Sigmoid colon (tissue), 7 donors: ENCODE results near the gene WDR1. TPM values are rescaled to one million over a fixed set of nuclear protein-coding genes. Genes with fewer than 3 reads are reported as not detected.

Experiments
- DNase-seq: peaks from one replicate; pipeline ENCODE4 v3.0.0-alpha.2; 2019
- H3K27ac ChIP-seq, 4 donors: fragments of 200-600 bp; sonication (generic); one replicate each; pipeline ENCODE4 v1.5.1; 2016 to 2019; ENCODE audit warnings: mild to moderate bottlenecking in 1 of 4
- H3K27me3 ChIP-seq, 3 donors: fragments of 200-600 bp; sonication (generic); one replicate each; pipeline ENCODE4 v1.5.1; 2019; ENCODE audit warnings: mild to moderate bottlenecking in 1 of 3
- H3K36me3 ChIP-seq, 4 donors: fragments of 200-600 bp; sonication (generic); one replicate each; pipeline ENCODE4 v1.5.1; 2016 to 2019
- H3K4me1 ChIP-seq, 4 donors: fragments of 200-600 bp; sonication (generic); one replicate each; pipeline ENCODE4 v1.5.1; 2017 to 2019
- H3K4me3 ChIP-seq, 4 donors: fragments of 200-600 bp; sonication (generic); one replicate each; pipeline ENCODE4 v1.5.1; 2017 to 2019; ENCODE audit warnings: mild to moderate bottlenecking in 2 of 4, moderate library complexity in 1 of 4
- H3K9me3 ChIP-seq, 4 donors: fragments of 200-600 bp in 3 of 4; sonication (generic) in 3 of 4; one replicate each; pipeline versions ENCODE4 v1.5.1 to v1.6.1; 2013 to 2019
- EP300 ChIP-seq, 4 donors: sonication (generic); formaldehyde crosslinking; IDR thresholded peaks; one replicate each; pipeline ENCODE4 v1.6.1; 2017; ENCODE audit warnings: antibody characterized with exemption in 4 of 4
- POLR2A ChIP-seq, 2 donors: fragments of 450-650 bp; IDR thresholded peaks; one replicate each; pipeline ENCODE4 v1.6.1; 2016; ENCODE audit warnings: antibody characterized with exemption in 2 of 2, mild to moderate bottlenecking in 2 of 2, moderate library complexity in 2 of 2
- POLR2AphosphoS5 ChIP-seq, 4 donors: sonication (generic); formaldehyde crosslinking; IDR thresholded peaks; one replicate each; pipeline ENCODE4 v1.6.1; 2017; ENCODE audit warnings: antibody characterized with exemption in 4 of 4
- WGBS, 2 donors: extraction: QIAGEN DNeasy Blood & Tissue Kit; methylation state at CpG; one replicate each; pipeline ENCODE4 v1.1.7; 2013; 5-methylcytosine and 5-hydroxymethylcytosine counted together
- intact Hi-C: fragments of 100-400 bp; cut with DNase I; formaldehyde crosslinking; loops from one replicate; pipeline ENCODE4 v1.15.1; 2023
- polyA plus RNA-seq, 3 donors: library from polyadenylated mRNA; stranded (reverse); fragments of 200-250 nt; gene quantifications; one replicate each; pipeline ENCODE4 v1.2.3, GENCODE V29; 2013
- total RNA-seq, 4 donors: library from RNA; depleted of rRNA; stranded (reverse); fragments of >200 nt; gene quantifications; one replicate each; pipeline ENCODE4 v1.1.0, GENCODE V29; 2016
- TF ChIP-seq, protein P1 (sequence below), 4 experiments: fragments of 450-650 bp in 3 of 4; fragments of 200-600 bp in 1 of 4; IDR thresholded peaks; one replicate each; pipeline ENCODE4 v1.5.1; 2016 to 2019; ENCODE audit warnings: antibody characterized with exemption in 4 of 4, mild to moderate bottlenecking in 3 of 4, moderate library complexity in 2 of 4
- donor health status: healthy with polysubstance abuse.
- donor health status: Bipolar disorder and iron deficiency.
- donor health status: healthy.

Gene WDR1
- total and polyA plus RNA-seq, 7 donors = 171 to 267 (median 240) TPM

DNA sequence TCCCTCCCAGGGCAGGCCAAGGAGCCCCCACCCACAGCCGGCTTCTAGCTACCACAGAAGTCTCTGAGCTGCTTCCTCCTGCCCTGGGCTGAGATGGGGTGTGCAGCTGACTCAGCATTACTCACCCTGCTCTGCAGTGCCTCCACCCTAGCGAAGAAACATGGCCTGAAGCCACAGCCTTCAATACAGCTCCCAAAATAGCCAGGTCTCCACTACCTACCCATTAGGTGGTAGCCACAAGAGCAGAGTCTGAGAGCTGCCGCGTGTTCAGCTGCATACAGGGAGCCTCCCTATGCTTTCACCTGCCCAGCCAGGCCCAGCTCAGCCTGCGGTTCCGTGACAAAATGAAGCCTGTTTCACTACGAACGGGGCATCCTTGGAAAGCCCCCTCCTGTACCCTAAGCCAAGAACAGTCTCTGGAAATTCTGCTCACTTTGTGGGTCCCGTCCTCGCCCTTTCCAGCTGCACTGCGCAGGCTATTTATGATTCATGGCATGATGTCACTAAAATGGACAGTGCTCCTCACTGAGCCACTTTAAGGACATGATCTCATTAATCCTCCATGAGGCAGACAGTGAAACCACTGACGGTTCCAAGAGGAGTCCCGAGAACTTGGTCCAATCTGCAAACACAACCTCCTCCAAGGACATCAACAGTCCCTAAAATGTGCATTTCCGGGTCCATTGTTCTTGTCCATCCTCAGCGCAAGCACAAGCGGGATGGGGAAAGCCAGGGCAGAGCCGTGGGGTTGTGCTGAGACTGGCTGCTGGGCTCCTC, 20.2 kb downstream of the WDR1 start:
- Histone ChIP-seq H3K4me3 (no peak overlapping the region), H3K27me3 (no peaks in the 10 kb centered on the region), H3K27ac (peak overlapping the region; percentile 69 to 90 (median 86)), H3K36me3 (peaks cover 21 to 79% (median 52%) of the 10 kb centered on the region in 4 donors), H3K4me1 (peaks cover 0 to 100% (median 98%) of the 10 kb centered on the region in 4 donors), H3K9me3 (no peaks in the 10 kb centered on the region)
- intact Hi-C loops = no loop called here
- DNase-seq = peak; percentile 83
- peak in 3 of 4 donors; percentile 31 to 68 (median 67) for TF ChIP-seq POLR2AphosphoS5 (IDR thresholded peaks at IDR 0.05)
- no peak for TF ChIP-seq EP300 (IDR thresholded peaks at IDR 0.05)
- 45 to 70% methylated on average over 17 of the region's 17 CpGs for WGBS, 2 donors

DNA sequence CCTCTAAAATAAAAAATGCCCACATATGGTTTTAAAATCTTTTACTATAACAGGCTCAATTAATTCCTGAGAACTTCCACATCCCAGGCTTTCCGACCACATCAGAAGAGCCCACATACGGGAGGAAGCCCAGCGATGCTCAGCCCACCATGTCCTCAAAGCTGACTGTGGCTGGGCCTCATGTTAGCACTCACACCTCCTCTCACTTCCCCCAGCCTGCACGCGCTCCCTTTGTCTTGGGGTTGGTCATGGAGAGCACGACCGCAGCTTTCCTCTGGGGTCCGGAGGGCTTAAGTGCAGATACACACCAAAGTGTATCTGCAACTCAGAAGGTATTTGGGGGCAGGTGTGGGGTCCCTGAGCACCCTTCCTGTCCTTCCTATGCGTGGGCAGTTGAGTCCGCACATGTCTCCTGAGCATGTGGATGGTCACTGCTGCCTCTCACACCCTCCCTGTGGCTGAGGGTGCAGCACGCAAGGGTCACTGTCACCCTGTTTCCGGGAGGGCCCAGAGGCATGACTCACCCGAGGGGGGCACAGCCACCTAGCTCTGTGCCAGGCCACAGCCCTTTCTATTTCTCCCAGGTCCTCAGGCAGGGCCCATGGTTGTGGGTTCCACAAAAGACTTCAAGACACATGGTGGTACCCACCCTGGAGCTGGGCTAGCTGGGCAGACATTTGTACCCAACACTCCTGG, 21.2 kb downstream of the WDR1 start:
- no peak for DNase-seq

DNA sequence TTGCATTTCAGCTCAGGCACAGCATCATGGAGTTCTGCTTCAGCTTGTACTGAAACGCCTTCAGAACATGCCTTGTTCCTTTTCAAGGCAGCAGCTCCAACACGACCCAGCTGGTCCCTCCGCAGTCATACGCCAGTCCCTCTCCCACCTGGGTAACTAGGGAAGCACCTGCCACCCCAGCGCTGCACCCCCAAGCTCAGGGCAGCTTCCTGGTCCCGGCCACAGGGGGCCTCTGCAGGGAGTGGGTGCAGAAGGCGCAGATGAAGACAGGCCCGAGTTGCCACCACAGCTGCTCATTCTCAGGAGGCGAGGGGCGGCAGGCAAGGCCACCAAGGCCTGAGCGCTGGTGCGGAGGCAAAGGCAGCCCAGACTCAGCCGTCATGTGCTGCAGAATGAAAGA, 21.8 kb downstream of the WDR1 start:
- Histone ChIP-seq H3K27ac (peak overlapping the region; percentile 69 to 90 (median 86)), H3K4me3 (no peak overlapping the region), H3K36me3 (peaks cover 34 to 86% (median 65%) of the 10 kb centered on the region in 4 donors), H3K9me3 (no peaks in the 10 kb centered on the region), H3K4me1 (peaks cover 0 to 99% (median 95%) of the 10 kb centered on the region in 4 donors), H3K27me3 (no peaks in the 10 kb centered on the region)
- WGBS, 2 donors = 45 to 87% methylated on average over 13 of the region's 13 CpGs
- DNase-seq = no peak
- intact Hi-C loops = no loop called here
- TF ChIP-seq, protein P1, sequence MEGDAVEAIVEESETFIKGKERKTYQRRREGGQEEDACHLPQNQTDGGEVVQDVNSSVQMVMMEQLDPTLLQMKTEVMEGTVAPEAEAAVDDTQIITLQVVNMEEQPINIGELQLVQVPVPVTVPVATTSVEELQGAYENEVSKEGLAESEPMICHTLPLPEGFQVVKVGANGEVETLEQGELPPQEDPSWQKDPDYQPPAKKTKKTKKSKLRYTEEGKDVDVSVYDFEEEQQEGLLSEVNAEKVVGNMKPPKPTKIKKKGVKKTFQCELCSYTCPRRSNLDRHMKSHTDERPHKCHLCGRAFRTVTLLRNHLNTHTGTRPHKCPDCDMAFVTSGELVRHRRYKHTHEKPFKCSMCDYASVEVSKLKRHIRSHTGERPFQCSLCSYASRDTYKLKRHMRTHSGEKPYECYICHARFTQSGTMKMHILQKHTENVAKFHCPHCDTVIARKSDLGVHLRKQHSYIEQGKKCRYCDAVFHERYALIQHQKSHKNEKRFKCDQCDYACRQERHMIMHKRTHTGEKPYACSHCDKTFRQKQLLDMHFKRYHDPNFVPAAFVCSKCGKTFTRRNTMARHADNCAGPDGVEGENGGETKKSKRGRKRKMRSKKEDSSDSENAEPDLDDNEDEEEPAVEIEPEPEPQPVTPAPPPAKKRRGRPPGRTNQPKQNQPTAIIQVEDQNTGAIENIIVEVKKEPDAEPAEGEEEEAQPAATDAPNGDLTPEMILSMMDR (IDR thresholded peaks at IDR 0.05) = no peak
- no peak for TF ChIP-seq POLR2AphosphoS5 (IDR thresholded peaks at IDR 0.05)
- TF ChIP-seq POLR2A (IDR thresholded peaks at IDR 0.05) = no peak
- no peak for TF ChIP-seq EP300 (IDR thresholded peaks at IDR 0.05)

More for the DNA sequence above, 21.2 kb downstream of the WDR1 start:
- intact Hi-C loops = no loop called here
- TF ChIP-seq, protein P1 (IDR thresholded peaks at IDR 0.05) = no peak
- TF ChIP-seq EP300 (IDR thresholded peaks at IDR 0.05) (no peak), POLR2A (IDR thresholded peaks at IDR 0.05) (no peak), POLR2AphosphoS5 (IDR thresholded peaks at IDR 0.05) (no peak)
- H3K36me3 ChIP-seq = peaks cover 30 to 86% (median 59%) of the 10 kb centered on the region in 4 donors
- H3K27ac ChIP-seq = peak overlapping the region; percentile 69 to 90 (median 86)
- H3K4me3 ChIP-seq = no peak overlapping the region
- no peaks in the 10 kb centered on the region for H3K27me3 ChIP-seq
- 63 to 88% methylated on average over 13 of the region's 13 CpGs for WGBS, 2 donors
- H3K4me1 ChIP-seq = peaks cover 0 to 99% (median 95%) of the 10 kb centered on the region in 4 donors
- no peaks in the 10 kb centered on the region for H3K9me3 ChIP-seq

DNA sequence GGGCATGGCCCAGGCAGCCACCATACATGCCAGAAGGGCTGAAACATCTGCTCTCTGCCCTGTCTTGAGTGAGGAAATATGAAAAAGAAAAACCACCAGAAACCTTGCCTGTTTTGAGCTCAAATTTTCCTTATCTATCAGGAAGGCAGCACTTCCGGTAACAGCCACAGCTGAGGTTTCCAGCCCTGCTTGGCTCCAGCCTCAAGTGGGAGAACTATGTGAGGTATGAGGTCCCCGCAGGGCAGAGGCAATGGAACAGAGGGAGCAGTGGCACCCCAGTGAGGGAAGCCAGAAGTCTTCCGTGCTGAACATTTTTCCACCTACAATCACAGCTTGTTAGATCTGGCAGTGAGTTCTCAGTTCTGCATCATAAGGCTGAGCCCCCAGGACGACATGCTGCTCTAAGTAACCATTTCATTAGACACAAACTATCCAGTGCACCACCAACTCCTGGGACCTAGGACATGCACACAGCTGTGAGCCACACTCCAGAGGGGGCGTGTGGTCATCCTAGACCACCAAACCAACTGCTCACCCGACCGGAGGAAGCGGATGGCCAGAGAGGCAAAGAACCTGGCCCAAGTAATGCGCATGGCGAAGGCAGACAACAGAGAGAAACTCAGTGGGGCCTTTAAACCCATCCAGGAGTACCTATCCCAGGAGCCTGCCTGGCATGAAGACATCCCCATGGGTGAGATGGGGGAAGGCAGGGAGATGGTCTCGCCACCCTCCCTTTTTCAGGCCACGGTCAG, 22.6 kb downstream of the WDR1 start:
- DNase-seq = no peak
- intact Hi-C loops = no loop called here
- Histone ChIP-seq H3K4me1 (peaks cover 0 to 91% (median 87%) of the 10 kb centered on the region in 4 donors), H3K36me3 (peaks cover 34 to 86% (median 61%) of the 10 kb centered on the region in 4 donors), H3K9me3 (no peaks in the 10 kb centered on the region), H3K4me3 (no peak overlapping the region), H3K27ac (peak overlapping the region; percentile 69 to 90 (median 86)), H3K27me3 (no peaks in the 10 kb centered on the region)
- TF ChIP-seq EP300 (IDR thresholded peaks at IDR 0.05) (peak in 1 of 4 donors; percentile 28), POLR2AphosphoS5 (IDR thresholded peaks at IDR 0.05) (peak in 3 of 4 donors; percentile 55 to 65 (median 57)), POLR2A (IDR thresholded peaks at IDR 0.05) (no peak)
- WGBS, 2 donors = 69 to 82% methylated on average over 12 of the region's 12 CpGs

DNA sequence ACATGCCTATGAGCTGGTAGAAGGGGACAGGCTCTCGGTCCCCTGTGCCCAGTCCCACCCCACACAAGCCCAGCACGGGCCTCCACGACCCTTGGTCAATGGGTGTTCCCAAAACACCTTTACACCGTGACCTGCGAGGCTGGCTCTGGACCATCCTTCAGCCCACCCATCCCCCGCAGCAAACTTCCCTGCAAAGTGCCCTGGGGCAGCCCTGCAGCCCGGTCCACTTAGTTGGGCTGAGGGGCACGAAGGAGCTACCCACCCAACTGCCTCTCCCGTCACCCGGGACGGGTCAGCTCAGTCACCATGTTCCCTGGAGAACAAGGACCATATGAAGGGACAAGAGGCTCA, 23.4 kb downstream of the WDR1 start:
- no peaks in the 10 kb centered on the region for H3K9me3 ChIP-seq
- H3K4me1 ChIP-seq = peaks cover 0 to 84% (median 80%) of the 10 kb centered on the region in 4 donors
- 52 to 78% methylated on average over 11 of the region's 11 CpGs for WGBS, 2 donors
- H3K36me3 ChIP-seq = peaks cover 40 to 86% (median 61%) of the 10 kb centered on the region in 4 donors
- no peaks in the 10 kb centered on the region for H3K27me3 ChIP-seq
- H3K4me3 ChIP-seq = no peak overlapping the region
- intact Hi-C loops = no loop called here
- DNase-seq = no peak
- peak overlapping the region; percentile 69 to 90 (median 86) for H3K27ac ChIP-seq
- TF ChIP-seq, protein P1 (IDR thresholded peaks at IDR 0.05) = no peak
- no peak for TF ChIP-seq POLR2AphosphoS5 (IDR thresholded peaks at IDR 0.05)
- no peak for TF ChIP-seq EP300 (IDR thresholded peaks at IDR 0.05)
- no peak for TF ChIP-seq POLR2A (IDR thresholded peaks at IDR 0.05)
